HG03159 (cell line): ENCODE data around the gene ANK3.
"Not testable (repeated sequence)": the region's sequence is repeated elsewhere in the genome, so short reads cannot be mapped to it uniquely, and the experiment has no call there.

Experiments used
- ATAC-seq: cut with Tn5 transposase; IDR thresholded peaks from one replicate; pipeline ENCODE4 v1.9.1; 2021; ENCODE audit warnings: mild to moderate bottlenecking, moderate library complexity; ENCODE audit not compliant: unreplicated experiment

The ANK3 gene

DNA sequence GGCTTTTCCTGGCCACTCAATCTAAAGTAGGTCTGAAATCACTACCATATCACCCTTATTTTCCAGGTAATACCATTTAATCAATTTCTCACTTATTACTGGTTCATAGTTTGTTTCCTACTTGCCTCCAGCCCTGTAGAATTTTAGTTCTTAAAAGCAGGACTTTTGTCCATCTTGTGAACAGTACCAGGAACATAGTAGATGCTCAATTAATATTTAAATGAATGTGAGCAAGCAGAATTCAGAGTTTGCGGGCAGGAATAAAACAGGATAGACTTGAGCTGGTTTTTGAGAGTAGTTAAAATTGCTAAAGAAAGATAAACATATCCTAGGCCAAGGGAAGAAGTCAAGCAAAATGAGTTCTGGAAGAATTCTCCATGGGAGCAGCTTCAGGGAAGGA is 77.9 kb downstream of the ANK3 start:
- ATAC-seq: no peak

DNA sequence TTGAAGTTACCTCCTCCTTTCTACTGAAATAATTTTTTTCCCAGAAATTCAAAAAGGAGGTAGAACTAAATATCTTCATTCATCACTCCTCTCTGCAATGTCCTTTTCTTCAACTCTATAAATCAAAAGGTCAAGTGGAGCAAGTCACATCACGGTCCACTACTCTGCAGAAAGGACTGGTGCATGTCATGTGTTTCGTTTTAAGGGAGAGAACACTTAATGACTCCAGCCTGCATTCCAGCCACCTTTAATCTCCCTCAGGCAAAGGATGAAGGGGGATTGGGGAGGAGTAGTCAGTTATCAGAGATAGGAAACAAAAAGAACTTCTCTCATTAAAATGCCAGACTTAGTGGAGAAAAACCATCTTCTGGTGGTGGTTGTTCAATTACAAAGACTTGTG is 78.9 kb downstream of the ANK3 start:
- ATAC-seq: no peak

DNA sequence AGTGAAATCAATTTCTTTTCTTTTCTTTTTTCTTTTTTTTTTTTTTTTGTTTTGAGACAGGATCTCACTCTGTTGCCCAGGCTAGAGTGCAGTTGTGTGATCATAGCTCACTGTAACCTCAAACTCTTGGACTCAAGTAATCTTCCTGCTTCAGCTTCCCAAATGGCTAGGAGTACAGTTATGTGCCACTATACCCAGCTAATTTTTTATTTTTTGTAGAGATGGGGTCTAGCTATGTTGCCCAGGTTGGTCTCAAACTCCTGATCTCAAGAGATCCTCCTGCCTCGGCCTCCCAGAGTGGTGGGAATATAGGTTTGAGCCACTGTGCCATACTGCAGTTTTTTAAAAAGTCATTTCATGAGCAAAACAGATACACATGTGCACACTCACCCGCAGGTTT is 79.8 kb downstream of the ANK3 start:
- no peak for ATAC-seq

DNA sequence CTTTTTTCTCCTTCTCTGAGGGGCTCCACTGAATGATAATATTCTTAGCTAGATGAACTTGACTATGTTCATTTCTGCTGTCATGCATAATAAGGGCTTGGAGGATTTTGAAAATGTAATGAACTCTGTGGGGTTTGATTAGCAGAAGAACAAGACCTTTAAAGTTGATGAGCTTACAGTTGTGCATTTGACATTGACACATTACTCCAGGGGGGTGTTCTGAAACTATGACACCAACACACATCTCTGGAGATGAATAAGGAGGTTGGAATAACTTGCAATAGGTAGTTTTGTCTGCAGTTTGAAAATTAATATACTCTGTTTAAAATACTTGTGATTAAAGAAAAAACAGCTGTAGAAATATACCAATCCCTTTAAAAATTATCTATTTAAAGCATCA is 80.3 kb downstream of the ANK3 start:
- ATAC-seq: no peak

DNA sequence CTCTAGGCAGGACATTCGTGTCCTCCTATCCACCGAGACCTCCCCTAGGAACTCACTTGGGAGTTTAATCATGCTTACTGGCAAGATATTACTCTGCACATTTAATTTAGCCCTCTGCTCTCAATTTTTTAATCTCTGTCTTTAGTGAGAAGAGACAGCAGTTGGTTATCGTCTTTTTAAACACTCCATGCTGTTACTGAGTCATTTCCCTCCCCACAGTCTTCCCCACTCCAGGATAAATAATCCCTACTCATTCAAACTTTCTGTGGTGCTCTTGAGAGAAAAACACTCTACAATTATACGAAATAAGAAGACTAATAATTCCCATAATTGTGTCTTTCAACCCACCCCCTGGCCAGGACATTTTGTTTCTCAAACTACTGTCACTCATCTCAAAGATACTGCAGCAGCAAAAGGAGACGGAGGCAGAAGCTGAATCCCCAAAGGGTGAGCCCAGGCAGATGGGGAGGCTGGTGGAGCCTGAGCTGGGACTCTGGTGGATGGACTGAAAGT is 84.2 kb downstream of the ANK3 start:
- ATAC-seq: no peak

DNA sequence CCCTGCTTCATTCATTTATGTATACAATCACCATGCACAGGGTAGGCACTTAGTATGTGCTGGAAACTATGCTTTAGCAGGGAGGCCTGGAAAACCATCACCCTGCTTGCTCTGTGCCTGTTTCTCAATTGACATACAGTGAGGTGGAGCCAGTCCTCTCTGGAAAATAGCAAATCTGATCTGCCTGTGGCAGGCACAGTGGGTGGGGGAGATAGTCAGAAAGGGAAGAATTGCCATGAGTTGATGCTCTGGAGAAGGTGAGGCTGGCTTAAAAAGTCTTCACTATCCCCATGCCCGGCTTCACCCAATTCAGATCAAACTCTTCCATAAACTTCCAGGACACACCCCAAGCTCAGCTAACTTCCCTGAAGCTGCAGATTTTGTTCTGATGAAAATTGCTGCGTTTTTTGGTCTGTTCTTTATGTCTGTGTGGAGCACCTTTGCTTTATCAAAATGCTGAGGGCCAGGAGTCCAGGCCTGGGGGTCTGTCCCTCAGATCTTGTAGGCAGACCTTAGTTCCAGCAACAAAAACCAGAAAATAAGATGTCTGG is 84.8 kb downstream of the ANK3 start:
- no peak for ATAC-seq

DNA sequence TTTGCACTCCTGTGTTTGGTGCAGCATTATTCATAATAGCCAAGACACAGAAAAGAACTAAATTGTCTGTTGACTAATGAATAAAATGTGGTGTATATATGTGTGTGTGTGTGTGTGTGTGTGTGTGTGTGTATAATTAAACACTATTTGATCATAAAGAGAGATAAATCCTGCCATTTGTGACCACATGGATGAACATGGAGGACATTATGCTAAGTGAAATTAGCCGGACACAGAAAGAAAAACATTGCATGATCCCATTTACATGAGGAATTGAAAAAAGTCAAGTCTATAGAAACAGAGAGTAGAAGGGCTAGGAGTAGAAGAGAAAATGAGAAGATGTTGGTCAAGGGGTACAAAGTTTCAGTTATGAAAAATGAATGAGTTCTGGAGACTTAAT is 85.9 kb downstream of the ANK3 start:
- no peak for ATAC-seq

DNA sequence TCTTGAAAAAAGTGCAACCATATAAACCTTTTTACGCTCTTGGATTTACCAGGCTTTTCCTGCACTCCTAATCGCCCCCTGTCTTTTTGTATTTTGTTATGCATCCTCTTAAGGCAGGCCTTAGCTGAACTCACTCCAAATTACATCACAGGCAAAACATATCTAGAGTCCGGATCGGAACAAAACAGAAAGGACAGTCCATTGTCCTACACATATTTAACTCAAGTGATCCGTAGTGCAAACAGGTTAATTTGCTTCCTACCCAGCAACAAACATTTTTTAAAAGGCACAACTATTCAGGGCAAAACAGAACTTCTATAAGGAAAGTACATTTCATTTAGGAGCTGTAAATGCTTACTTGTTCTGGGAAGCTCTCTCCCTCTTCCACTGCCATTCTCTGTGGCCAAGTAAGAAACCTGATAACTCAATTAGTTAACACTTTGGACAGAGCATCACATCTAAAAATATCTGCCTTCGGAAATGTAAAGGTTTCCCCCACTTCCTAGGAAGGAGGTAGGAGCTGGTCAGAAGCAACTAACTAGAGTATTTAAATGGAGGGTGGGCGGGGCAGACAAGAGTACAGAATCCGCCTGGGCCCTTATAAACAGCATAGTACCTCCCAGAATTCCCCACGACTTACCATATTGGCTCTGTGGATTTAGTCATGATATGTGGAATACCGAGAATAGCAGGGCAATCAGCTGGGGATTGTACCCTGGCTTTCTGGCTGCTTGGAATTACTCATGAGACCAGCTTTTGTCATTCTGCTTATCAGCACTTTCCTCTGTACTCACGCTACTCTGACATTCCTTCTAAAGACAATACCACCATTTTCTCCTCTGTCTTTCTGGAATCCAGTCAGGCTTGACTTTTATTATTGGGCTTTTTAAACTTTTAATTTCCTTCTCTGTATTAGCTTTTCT is 89.5 kb downstream of the ANK3 start:
- ATAC-seq: no peak

DNA sequence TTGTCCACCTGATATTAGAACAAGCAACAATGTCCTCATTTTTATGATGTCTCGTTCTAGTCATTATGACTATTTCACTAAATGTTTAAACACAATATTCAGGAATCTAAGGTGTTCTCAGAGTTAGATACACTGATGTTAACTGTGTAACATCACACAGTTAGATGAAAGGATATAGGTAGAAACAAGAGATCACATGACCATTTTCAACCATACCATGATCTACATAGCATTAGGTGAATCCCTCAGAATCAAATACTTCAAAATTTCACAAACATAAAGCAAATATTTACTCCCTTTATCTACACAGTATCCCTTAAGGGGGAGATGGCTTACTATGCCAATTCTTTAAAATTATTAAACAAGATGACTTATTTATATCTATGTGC is 90.3 kb downstream of the ANK3 start:
- no peak for ATAC-seq

DNA sequence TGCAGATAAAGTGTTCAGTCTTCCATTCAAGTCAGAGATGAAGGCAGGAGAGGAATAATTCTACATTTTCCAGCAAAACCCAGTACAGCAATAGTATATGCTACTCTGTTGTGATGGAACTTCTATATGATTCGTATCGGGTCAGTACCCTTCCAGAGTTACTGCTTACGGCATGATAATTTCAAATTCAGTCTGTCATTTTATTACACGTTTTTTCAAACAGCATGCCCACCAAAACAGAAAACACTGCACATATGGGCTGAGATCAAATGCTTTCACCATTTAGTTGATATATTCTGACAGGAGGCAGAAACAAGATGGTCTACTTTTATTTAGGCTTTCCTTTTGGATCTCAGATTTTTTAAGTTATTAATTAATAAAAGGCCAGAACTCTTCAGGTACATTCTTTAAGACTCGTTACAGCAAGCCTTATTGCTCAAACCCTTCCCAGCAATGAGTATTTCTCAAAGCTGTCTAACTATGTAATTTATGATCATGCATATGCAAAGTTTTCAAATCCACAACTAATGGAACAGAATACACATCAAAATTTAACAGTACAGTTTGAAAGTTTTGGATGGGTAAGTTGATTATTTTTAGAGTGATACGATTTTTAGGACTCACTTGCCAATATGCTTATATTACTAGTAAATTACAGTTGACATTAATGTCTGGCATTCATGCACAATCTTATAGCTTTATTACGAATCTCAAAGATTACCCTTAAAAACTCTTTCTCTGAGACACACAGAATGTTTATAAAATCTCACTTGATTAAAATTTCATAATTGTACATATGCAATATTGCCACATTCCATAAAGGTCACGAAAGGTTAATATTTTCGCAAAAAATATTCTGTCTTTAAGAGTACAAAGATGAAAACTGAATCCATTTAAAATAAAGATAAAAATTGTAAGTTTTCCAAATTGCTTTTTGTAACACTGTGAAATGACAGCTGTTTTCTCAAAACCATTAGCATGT is 91.0 kb downstream of the ANK3 start:
- ATAC-seq: no peak

DNA sequence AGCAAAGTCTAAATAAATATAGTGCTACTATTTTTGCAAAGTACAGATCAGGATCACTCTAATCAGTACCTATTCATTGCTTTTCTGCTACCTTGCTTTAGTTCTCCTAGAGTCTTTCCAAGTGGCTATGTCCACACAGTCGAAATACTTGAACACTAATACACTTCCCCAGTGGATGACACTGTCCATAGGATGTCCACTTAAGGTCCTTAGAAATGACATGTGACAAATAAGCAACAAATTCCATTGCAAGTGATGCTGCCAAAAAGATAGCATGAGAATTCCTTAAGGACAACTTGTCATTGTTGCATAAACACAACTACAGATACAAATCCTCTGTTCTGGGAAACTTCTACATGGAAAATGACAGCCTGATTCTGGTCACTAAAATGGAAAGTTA is 93.6 kb downstream of the ANK3 start:
- no peak for ATAC-seq

DNA sequence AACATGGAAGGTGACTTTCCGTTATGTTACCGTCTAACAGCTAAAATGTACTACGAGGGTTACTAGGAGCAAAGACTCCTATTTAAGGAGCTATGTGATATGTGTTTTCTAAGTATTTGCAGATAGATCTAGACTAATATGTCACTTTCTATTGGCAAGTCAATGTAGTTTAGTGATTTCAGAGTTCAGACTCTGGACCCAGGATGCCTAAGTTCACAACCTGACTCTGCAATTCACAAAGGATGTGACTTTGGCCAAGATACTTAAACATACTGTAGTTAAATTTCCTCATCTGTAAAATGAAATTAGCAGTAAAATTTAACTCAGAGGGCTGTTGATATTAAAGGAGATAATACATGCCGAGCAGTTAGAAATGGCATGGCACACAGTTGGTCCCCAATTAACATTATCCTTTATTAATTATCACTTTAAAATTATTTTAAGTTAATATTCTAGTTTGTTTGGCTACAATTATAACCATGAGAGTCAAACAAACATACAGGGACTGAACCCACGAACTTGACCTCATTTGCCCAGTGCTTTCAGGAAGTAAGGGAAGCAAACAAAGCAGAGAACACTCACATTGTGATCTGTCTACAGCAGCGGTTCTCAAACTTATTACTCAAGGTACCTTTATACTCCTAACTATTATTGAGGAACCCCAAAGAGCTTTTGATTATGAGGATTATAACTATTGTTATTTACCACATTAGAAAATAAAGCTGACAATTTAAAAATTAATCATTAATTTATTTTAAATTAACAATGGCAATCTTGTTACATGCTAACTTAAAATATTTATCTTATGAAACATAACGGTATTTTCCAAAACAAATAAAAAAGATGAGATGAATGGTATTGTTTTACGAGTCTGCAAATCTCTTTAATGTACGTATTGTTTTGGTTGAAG is 94.4 kb downstream of the ANK3 start:
- ATAC-seq: no peak

DNA sequence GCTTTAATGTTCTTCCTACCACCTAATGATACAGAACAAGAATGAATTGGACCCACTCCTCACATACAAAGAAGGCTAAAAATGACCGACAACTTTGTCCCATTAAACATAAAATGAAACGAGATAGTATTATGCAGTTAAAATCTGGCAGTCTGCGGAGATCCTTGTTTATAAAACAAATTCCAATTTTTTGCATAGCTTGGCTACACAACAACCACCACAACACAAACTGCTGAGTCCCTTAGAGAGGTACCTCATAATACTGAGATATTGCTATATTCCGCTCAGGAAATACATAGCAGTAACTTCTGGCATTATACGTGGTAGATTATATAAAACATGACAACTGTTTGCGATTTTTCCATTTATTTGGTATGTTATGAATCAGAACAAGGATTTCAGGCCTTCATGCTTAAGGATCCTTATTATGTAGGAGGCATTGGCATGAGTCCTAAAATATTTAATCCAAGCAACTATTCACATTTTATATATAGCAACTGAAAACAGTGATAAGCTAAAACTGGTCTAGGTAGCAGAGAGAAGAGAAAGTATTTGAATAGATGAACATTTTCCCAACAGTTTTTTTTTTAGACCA is 96.0 kb downstream of the ANK3 start:
- no peak for ATAC-seq

DNA sequence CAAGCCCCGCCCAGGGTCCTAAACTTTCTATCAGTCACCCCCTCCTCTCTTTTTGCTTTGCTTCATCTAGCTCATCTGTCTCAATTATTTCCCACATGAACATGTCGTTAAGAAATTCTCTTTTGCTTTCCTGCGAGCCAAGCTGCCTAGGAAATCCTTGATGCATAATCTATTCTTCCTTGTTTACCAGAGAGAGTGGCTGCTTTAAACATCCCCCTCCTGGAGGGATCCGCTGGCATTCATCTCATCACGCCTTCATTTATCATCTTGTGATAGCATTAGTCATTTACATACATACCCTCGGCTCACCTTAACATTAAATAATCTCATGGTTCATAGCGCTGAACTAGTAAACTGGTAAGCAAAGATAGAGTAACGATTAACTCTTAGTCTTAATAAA is 96.7 kb downstream of the ANK3 start:
- no peak for ATAC-seq

DNA sequence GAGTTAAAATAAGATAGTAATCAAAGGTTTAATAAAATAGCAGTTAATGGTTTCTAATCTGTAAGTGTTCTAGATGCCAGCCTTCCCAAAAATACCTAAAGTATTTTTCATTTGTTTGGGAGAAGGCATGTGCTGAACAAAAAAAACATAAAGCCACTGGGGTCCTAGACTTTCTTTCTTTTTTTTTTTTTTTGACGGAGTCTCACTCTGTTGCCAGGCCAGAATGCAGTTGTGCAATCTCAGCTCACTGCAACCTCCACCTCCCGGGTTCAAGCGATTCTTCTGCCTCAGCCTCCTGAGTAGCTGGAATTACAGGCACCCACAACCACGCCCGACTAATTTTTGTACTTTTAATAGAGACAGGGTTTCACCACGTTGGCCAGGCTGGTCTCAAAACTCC is 97.1 kb downstream of the ANK3 start:
- not testable (repeated sequence) for ATAC-seq

DNA sequence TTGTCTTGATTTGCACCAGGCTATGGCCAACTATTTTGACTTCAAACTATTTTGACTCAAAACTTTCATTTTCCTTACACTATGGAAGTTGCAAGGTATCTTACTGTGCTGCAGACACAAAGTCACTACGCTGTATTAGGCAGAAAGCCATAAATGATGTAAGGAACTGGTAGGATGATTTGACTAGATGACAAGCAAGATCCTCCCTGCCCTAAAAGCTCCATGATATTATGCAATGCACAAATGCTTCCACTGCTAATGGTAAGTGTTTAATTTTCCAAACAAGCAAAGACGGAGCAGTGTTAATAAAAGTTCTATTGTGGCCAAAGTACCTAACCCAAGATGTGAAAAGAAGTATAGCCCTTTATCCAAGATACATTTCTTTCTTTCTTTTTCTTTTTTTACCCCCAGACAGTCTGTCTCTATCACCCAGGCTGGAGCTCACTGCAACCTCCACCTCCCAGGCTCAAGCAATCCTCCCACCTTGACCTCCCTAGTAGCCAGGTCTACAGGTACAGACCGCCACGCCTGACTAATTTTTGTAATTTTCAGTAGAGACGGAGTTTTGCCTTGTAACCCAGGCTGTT is 98.2 kb downstream of the ANK3 start:
- ATAC-seq: no peak

DNA sequence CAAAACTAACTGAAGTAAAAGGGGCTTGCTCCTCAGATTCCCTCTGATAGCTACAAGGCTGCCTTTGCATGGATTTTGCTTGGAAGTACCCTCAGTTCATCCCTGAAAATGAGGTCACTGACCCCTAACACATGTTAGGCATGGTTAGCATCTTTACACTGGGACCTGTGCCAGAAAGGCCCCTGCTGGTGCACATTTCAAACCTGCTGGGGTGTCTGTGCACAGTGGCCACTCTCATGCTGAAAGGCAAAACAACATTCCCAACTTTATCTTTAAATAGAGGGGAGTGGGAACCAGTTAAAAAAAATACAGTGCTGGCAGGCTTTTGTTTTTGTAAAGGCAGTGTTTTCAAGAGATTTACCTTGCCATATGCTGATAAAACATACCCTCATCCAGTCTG is 99.1 kb downstream of the ANK3 start:
- ATAC-seq: no peak

DNA sequence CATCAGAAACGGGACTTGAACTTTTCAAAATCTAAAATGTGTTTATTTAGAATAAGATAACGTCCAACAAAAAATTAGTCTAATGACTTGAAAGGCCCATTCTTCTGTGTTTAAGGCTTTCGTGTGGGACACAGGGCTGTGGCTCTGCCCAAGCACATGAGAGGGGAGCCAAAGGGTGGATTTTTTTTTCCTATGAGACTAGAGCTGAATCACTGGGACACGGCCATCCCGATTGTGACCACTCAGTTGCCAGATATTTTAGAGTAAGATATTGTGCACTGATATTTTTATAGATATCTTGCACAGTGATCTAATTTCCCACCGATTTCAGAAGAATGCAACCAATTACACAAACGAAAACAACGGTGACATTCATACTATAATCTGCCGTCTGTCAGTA is 99.9 kb downstream of the ANK3 start:
- no peak for ATAC-seq

DNA sequence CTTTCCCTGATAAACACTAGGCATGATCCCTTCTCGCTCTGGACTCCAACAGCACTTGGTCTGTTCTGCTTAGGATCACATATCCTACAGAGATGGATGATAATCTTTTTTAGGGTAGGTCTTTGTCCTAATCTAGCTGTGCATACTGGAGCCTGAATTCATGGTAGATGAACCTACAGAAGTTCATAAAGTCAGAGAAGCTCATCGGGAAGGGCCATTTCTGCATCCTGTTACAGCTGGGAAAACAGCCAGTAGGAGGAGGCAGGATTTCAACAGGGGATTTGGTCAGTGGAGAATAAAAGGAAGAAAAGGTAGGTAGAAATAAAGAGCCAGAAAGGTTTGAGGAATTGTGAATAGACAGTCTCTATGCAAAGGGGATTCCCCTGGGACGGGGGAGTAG is 101.4 kb downstream of the ANK3 start:
- no peak for ATAC-seq

DNA sequence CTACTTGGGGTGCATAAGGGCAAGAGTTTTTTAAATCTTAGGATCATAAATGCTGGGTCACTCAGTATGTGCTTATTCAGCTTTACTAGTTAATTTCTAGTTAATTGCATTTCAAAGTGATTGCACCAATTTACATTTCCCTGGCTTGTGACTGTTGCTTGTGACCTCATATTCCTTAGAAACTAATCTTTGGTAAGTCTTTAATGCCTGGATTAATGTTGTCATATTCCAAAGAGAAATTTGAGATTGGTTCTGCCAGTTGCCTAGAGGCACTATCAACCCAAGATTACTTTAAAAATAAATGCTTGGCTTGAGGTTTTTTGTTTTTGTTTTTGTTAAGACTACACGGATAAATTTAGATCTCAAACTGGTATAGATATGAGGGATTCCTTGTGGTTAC is 103.1 kb downstream of the ANK3 start:
- no peak for ATAC-seq
